Ecto neural progenitor cell (in vitro differentiated cells): ENCODE measurements around the gene CYB561D1.
"Not testable (repeated sequence)": the region's sequence is repeated elsewhere in the genome, so short reads cannot be mapped to it uniquely, and the experiment has no call there.

Experiments used
- DNase-seq: peaks from one replicate; pipeline ENCODE4 v3.0.0-alpha.2; 2018; ENCODE audit warnings: low spot score

CYB561D1 gene, protein sequence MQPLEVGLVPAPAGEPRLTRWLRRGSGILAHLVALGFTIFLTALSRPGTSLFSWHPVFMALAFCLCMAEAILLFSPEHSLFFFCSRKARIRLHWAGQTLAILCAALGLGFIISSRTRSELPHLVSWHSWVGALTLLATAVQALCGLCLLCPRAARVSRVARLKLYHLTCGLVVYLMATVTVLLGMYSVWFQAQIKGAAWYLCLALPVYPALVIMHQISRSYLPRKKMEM

DNA sequence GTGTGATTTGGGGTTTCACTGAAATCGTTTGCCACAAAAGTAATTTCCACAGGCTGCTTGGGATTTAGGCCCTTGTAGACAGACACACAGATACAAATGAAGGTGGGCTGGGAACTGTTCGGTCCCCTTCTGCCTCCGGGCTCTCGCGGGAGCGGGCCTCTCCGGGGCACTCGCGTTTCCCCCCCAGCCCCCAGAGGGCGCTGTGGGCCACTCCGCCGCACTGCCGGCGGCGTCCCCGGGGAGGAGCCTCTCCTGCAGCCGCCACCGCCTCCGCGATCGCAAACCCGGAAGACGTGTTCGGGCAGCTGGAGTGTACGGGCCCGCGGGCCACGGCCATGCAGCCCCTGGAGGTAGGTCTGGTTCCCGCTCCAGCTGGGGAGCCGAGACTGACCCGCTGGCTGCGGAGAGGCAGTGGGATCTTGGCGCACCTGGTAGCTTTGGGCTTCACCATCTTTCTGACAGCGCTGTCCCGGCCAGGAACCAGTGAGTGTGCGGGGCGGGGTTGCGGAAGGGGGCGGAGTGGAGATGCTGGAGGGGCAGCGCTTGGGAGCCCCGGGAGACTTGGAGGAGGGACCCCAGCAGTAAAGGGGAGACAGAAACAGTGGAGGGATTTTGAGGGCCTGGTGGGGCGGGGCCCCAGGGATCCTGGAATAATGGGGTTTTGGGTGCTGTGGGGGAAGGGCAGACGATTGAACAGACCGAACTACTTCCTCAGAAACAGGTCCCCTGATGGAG is at the start of gene CYB561D1:
Gene CYB561D1 (plus strand): TSS at position 290 of the 735 bp plus-strand sequence. CDS start 46 bp downstream, at position 336.
- DNase-seq, result peak; percentile 92

DNA sequence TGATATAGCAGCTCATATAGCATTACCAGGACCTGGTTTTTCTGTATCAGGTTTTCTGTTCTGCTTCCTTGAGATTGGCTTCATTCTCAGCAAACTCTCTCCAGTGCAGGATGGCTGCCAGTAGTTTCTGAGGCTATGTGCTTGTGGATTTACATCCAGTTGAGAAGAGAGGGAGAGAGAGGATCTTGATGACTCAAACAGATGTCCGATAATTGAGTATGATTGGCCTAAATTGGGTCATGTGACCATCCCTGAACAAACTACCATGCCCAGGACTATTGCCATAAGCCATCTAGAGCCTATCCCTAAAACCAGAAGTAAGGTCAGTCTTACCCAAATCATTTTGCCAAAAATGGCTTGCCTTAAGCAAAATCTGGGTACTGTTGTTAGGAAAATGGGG is 49.5 kb upstream of the CYB561D1 start:
- no peak for DNase-seq

DNA sequence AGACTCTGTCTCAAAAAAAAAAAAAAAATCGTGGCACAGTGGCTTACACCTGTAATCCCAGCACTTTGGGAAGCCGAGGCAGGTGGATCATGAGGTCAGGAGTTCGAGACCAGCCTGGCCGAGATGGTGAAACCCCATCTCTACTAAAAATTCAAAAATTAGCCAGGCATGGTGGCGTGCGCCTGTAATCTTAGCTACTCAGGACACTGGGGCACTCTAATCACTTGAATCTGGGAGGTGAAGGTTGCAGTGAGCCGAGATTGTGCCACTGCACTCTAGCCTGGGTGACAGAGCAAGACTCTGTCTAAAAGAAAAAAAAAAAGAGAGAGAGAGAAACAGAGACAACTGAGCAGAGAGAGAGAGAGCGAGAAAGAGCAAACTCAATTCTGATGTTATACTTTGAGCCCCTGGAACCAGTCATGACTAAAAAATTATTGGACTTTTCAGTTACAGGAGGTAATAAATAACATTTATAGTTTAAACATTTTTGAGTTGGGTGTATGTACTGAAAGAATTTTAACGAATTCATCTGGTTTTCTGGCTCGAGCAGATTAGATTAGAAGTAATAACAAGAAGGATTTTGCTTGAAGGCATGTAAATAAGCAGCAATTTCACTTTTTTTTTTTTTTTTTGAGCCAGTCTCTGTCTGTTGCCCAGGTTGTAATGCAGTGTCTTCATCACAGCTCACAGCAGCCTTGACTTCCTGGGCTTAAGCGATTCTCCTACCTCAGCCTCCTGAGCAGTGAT is 47.8 kb upstream of the CYB561D1 start:
- DNase-seq, result not testable (repeated sequence)

DNA sequence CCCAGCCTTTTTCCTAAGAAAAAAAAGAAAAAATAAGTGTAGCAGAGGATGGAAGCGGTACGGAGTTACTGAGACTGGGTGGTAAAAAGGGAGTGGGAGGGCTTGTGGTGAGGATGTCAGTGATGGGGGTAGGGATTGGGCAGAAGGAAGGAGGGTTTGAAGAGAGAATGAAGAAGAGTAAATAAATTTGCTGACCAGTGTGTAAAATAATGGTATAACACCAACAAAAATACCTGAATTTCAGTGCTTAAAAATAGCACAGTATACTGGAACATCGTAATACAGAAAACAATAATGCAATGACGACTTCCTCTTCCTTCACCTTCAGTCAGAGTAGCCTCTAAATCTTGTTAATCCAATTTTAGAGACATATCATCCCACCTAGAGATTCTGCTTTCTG is 46.4 kb upstream of the CYB561D1 start:
- no peak for DNase-seq

DNA sequence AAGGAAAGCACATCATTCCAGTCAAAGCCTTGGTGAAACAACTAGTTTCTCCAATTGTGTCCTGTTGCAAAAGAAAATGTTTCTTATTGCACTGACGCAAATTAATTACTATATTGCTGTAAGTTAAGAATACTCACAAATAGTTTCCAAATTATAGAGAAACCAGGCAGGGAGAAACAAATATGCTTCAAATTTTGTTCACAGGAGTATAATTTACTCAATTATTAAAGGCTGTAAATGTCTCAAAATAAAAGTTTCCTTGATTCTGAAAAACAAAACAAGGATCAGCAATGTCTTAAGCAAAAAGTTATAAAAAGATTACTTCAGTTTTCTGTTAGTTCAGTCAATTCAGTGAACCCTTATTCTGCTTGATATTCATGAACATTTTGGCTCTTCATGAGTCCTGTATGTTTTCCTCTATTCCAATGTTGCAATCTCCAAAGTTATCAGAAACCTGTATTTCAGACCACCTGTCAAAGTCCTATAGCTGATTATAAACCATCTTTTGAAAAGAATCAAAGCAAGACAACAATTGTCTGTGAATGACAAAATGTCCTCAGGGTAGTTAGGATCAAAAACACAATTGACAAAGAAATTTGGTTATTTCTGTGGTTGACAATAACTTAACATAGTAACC is 39.3 kb upstream of the CYB561D1 start:
- no peak for DNase-seq

DNA sequence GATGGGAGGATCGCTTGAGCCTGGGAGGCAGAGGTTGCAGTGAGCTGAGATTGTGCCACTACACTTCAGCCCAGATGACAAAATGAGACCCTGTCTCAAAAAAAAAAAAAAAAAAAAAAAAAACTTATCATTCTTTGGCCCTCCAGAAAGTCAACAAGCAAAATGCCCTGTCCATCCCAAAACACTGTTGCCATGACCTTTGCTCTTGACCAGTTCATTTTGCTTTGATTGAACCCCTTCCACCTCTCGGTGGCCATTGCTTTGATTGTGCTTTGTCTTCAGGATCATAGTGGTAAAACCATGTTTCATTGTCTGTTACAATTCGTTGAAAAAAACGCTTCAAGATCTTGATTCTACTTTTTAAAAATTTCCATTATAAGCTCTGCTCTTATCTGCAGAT is 36.1 kb upstream of the CYB561D1 start:
- DNase-seq, result no peak

DNA sequence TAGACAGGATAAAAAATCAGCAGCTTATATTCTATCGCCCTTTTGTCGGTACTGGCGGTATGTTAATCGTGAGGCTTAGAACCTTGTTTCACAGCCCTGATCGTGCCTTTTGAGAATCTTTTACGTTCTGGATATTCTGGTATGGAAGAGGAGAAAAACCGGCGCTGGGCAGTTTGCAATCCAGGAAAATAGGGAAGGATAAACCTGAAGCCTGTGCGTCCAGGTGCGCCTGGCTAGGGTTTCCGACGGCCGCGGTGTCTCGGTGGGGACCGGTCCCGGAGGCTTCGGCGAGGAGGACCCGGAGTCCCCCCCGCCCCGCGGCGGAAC is 27.8 kb upstream of the CYB561D1 start:
- DNase-seq, result no peak

DNA sequence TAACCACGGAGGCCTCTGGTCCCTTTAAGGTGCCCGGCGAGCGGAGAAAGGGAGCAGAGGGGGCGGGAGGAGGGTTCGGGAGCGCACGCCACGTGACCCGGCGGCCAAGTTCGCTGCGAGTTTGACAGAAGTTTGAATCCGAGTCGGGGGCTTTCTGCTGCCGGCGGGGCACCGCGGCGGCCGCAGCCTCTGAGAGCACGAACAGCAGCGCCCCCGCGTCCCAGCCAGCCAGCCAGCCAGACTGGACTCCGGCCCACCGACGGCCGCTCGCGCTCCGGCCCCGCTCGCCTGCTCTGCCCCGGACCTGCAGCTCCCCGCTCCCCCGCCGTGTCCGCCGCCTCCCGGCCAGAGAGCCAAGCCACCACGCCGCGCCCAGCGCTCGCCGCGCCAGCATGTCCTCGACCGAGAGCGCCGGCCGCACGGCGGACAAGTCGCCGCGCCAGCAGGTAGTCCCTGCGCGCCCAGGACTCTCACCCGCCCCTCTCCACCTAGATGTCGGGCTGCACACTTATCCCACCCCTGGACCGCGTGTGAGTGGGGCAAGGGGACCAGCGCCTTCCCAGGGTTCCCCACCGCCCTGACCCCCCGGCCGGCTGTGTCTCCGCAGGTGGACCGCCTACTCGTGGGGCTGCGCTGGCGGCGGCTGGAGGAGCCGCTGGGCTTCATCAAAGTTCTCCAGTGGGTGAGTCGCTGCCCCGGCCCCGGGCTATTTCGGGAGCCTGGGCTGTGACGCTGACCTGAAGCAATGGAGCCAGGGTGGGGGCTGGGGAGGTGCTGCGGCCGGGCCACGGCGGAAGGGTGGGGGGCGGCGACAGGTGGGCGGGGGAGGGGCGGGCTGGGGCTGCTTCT is 27.2 kb upstream of the CYB561D1 start, which contains the start of gene SYPL2:
Gene SYPL2 (plus strand): TSS at position 95 of the 849 bp plus-strand sequence. CDS start 298 bp downstream, at position 393.
- peak; percentile 80 for DNase-seq

DNA sequence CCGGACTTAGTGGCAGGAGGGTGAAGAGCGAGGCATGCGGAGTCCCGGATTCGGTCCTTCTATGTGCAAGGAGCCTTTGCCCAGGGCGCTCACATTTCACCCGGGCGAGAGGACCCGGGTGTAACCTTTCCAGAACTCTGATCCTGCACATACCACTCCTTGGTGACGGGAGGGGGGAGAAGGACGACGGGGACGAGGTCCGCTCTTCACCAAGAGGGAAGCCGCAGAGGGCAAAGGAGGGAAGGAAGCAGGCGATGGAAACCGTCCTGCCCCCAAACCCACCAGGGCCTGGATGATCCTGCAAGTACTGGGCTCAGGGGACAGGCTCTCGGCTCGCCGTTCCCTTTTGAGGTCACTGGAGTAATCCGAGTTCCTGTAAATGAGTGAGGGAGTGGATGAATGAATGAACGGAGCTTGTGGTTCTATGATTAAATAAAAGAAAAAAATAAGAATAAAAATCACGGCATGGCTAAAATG is 26.6 kb upstream of the CYB561D1 start:
- DNase-seq, result no peak

DNA sequence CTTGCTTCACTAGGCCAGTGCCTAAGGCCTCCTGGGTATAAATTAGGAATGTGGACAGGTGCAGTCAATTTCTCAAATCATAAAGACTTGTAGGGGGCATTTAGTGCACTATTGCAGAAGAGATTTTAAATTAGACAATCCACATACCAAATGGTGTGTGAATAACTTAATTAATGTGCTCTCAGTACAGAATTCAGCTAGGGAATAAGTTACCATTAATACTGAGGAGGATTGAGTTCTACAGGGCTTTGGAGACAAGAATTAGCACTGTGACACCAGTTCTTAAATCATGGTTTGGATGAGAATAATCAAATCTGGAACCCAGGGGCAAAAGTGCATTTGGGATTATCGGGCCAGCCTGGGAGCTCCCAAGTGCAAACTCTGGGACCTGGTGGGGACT is 25.8 kb upstream of the CYB561D1 start:
- DNase-seq, result no peak

DNA sequence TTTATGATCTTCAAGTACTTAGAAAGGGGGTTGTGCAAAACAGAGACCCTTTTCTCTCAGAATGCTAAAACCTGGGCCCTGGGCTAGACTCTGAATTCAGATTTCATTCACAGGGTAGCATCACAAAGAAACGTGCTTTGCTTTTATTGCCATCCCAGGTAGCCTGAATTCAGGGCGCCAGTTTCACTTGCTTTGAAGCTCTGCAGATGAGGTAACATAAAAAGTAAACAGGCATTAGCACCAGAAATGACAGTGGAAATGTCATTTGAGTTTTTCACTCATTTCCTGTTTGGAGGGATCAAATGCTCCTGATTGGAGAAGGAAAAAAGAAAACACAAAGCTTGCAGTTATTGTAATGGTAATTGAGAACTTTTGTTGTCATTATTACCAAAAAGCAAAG is 25.0 kb upstream of the CYB561D1 start:
- DNase-seq, result no peak

DNA sequence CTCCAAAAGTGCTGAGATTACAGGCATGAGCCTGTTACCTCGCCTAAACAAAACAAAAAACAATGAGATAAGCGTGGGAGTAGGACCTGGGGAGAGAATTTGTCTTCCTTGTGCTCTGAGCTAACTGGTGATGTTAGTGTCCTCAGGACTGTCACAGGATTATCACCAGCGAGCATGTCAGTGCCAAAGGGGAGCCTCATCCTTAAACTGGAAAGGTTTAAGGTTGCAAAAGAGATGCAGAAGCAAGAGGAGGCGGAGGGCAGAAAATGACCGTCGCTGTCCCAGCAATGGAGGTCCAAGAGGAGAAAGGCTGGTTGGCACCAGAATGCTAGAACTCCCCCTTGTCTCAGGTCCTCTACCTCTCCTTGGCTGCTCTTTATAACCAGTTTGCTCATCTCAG is 23.6 kb upstream of the CYB561D1 start:
- no peak for DNase-seq

DNA sequence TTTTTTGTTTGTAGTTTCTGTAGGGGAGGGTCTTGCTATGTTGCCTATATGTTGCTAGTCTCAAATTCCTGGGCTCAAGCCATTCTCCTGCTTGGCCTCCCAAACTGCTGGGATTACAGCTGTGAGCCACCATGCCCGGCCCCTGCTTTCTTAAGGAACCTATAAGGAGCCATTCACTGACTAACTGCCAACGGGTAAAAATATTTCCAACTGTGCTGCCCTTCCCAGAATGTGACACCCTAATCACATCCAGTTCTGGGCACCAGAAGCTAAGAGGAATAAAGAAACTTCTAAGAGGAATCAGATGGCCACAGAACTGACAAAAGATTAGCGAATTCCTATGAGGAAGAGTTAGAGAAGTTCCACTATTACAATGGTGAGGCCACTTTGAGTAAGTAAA is 21.1 kb upstream of the CYB561D1 start:
- no peak for DNase-seq

DNA sequence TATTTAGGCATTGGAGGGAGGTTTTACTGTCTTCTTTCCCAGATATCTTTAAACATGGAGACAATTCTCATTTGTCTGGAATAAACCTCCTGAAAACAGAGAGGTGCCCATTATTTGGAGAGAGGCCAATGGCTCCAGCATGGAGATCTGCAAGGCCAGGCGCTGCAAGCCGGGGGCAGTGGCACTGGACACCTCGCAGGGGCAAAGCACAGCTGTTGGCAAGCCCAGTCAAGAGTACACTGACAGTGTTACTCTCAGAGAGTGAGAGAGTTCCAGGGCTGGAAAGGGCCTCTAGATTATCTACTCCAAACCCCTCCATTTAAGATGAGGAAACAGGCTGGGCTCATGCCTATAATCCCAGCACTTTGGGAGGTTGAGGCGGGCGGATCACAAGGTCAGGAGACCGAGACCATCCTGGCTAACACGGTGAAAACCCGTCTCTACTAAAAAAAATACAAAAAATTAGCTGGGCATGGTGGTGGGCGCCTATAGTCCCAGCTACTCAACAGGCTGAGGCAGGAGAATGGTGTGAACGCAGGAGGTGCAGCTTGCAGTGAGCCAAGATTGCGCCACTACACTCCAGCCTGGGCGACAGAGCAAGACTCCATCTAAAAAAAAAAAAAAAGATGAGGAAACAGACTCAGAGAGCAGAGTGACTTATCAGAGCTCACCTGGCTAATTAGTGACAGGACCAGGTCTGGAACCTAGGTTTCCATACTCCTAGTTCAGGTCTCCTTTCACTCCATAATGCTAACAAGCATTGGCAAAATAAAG is 20.4 kb upstream of the CYB561D1 start:
- not testable (repeated sequence) for DNase-seq

DNA sequence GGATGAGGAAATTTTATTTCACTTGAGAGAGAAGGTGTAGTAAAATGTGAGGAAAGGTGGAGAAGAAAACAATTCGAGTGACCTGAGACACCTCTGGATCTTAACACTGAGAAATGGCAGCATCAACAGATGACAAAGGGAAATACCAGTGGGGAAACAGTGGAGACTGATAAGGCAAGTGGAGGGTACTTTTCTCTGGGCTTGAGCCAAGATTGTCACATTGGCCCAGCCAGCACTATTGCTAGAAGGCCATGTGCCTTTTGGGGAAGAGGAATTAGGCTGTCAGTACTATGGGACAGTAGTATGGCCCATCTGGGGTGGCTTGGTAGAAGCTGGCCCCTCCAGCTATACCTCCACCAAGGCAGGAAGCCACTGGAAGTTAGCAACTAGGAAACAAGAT is 19.2 kb upstream of the CYB561D1 start:
- DNase-seq, result no peak

DNA sequence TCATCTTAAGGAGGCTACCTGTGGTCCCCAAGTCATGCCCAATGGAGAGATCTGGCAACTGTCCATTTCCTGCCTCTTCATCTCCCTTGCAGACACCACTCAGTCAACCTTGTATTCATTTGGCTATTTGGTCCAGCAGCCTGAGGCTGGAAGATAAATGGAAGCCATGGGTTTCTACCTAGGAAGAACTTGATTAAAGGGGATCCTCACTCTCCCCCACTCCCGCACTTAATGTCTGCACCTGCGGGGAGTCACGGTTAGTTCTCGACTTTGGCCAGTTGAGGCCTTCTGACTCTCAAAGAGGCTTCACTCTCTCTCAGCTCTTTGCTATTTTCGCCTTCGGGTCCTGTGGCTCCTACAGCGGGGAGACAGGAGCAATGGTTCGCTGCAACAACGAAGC is 18.6 kb upstream of the CYB561D1 start:
- no peak for DNase-seq

DNA sequence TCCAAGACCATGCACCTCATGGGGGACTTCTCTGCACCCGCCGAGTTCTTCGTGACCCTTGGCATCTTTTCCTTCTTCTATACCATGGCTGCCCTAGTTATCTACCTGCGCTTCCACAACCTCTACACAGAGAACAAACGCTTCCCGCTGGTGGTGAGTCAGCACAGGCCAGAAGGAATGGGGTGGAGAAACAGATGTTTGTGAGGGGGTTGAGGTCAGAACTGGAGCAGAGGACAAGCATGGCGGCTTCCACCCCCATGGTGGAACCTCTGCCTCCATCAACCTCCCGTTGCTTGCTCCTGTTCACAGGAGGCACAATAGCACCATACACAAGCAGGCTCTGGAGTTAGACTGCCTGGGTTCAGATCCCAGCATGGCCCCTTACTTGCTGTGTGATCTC is 17.1 kb upstream of the CYB561D1 start:
- peak; percentile 12 for DNase-seq

DNA sequence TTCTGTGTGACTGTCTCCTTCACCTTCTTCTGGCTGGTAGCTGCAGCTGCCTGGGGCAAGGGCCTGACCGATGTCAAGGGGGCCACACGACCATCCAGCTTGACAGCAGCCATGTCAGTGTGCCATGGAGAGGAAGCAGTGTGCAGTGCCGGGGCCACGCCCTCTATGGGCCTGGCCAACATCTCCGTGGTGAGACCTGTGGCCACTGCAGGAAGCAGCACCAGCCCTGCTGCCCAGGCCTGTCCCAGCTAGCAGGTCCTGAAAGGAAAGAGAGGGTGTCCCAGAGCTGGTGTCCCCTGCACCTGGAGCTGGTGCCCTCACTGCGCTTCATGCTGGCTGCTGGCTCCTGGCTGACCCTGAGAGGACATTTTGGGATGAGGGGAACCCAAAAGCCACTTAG is 16.1 kb upstream of the CYB561D1 start:
- DNase-seq, result no peak

DNA sequence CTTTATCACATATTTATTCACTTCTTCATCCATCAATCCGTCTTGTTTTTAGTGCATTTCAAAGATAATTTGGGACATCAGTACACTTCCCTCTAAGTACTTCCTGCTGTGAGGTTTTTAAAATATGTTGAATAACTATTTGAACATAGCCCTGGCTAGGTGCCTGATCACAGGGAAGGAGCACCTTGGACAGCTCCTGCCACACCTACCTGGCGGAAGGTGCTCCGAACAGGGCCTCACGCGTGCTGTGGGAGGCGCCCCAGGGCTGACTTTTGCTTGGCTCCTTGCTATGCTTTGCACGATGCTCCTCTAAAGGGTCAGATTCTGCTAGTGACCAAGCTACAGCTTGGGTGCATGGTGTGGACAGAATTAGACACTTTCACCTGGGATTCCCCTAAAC is 15.1 kb upstream of the CYB561D1 start:
- DNase-seq, result no peak

DNA sequence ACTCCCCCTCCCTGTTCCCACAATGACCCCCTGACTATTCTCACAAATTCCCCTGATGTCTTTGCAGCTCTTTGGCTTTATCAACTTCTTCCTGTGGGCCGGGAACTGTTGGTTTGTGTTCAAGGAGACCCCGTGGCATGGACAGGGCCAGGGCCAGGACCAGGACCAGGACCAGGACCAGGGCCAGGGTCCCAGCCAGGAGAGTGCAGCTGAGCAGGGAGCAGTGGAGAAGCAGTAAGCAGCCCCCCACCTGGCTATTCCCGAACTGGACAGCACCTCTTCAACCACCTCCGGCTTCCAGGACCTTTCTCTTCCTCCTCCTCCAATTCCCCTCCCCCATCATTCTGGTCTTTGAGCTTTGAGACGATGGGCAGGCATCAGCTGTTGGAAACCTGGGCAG is 14.6 kb upstream of the CYB561D1 start:
- DNase-seq, result no peak

DNA sequence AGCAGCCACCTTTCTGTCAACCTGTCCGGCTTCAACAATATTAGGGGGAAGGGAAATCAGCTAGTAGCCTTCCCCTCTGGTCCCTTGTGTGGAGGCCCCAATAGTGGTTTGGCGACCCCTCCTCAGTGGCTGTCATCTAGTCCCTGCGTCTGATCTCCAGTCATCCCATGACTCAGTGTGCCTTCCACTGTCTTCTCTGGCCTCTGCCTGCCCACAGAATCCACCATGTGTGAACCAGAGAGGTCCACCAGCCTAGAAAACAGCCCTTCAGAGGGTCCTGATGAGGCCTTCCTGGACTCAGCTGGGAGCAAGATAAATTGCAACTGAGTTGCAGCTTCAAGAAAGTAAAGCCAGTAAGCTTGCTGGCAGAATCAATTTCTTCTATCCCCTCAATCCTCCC is 14.0 kb upstream of the CYB561D1 start:
- no peak for DNase-seq
